Dermis blood vessel endothelial cell (primary cell): Measurements from ENCODE around the gene DRP2. TPM values are rescaled to one million over a fixed set of nuclear protein-coding genes. Genes with fewer than 3 reads are reported as not detected.
A peak's percentile ranks its signal among the peaks of the same experiment; 100 is the strongest.
"Not testable (repeated sequence)": the region's sequence is repeated elsewhere in the genome, so short reads cannot be mapped to it uniquely, and the experiment has no call there.

Experiments used
- DNase-seq: peaks from one replicate; pipeline ENCODE4 v3.0.0; 2010
- total RNA-seq: library from RNA; depleted of rRNA; stranded (reverse); fragments of >200 nt; gene quantifications from 2 replicates; pipeline ENCODE4 v1.2.3, GENCODE V29; 2014

The DRP2 gene
- total RNA-seq, 1 donor from 2014 or later, result not detected

DNA sequence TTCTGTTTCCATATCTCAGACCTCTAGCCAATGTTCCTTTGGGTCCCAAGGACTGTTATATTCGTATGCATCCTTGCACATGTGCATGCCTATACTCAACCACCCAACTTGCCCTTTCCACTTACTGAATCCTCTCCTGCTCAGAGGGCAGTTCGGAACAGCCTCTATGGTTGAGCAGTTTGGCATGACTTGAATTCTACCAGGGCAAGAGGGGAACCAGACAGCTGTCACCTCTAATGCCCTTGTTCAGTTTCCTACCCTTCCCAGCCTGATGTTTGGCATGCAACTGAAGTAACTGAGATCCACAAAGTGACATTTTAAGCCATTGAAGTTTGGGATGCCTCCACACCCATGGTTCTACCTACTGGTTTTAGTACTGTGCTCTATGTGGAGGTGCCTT, 17.5 kb downstream of the DRP2 start:
- no peak for DNase-seq

DNA sequence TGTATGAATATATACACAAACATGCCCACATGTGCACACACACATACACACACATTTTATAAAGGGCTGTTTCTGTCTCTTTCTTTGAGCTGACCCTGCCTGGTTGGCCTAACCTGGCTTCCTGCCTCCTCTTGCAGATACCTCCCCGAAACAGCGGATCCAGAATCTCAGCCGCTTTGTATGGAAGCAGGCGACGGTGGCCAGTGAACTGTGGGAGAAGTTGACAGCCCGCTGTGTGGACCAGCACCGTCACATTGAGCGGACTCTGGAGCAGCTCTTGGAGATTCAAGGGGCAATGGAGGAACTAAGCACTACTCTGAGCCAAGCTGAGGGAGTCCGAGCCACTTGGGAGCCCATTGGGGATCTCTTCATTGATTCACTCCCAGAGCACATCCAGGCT, 21.9 kb downstream of the DRP2 start:
- DNase-seq, result no peak

DNA sequence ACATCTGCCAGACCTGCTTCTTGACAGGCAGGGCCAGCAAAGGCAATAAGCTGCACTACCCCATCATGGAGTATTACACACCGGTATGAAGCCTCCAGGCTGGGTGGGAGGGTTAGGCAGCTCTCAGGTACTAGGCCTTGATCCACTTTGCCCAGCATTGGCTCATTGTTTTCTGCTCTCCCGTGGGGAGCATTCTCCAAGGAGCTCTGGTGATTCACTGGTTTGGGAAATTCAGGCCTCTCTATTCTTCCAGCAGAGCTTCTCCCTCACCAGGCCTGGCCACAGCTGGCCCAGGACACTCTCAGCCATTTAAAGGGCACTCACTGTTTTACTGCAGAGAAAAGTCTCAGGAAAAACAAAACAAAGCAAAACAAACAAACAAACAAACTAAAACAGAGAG, 33.0 kb downstream of the DRP2 start:
- DNase-seq, result no peak

DNA sequence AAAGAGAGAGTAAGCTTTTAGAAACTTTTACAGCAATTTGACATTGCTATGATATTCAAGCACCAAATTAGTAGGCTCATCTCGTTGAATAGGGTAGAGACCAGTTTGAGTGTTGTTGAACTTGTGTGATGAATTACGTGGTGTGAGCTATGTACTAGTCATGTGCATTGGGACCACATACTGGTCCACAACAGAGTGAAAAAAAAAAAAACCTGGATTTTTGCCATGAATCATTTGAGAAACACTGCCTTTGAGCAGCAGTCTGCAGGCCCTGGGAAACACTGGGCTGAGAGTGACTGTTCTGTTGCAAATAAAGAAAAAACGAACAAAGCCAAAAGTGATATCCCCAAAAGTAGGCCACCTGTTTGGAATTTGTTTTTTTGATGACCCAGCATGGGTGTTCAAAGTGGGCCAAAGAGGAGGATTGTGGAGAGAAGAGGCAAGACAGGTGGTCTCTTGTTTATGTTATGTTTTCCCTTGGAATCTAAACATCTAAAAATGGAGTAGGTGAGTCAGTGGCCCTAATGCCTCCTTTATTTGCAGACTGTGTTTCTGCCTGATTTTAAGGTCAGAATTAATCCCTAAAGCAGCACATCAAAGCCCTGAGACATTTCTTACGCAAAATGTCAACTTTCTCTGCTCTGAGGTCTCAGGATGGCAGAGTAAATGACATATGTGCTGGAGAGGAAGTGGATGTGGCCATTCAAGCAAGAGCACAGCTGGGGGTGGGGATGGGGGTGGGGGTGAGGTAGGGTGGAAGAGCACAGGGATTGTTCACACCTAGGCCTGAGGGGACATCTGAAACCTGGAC, 38.1 kb downstream of the DRP2 start:
- no peak for DNase-seq

DNA sequence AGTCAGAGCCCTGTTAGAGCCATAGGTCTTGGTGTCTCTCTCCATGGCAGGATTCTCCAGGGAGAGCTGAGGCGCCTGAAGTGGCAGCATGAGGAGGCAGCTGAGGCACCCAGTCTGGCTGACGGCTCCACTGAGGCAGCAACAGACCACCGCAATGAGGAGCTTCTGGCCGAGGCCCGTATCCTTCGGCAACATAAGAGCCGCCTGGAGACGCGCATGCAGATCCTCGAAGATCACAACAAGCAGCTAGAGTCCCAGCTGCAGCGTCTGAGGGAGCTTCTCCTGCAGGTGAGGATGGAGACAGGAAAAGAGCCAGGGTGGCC, 38.6 kb downstream of the DRP2 start:
- DNase-seq, result no peak

DNA sequence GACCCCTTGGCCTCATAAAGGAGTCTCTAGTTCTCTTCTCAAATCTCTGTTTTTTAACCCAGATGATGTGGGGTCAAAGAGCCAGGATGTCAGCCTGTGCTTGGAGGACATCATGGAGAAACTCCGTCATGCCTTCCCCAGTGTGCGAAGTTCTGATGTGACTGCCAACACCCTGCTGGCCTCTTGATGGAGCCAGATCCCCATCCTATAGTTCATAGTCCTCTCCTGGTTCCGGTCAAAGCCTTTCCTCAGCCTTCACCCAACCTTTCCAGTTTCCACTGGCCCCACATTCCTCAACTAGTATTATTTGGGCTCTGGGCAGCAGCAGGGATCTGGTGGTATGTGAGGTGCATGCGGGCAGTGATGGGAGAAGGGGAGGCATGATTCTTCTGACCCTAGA, 40.8 kb downstream of the DRP2 start:
- peak; percentile 43 for DNase-seq

DNA sequence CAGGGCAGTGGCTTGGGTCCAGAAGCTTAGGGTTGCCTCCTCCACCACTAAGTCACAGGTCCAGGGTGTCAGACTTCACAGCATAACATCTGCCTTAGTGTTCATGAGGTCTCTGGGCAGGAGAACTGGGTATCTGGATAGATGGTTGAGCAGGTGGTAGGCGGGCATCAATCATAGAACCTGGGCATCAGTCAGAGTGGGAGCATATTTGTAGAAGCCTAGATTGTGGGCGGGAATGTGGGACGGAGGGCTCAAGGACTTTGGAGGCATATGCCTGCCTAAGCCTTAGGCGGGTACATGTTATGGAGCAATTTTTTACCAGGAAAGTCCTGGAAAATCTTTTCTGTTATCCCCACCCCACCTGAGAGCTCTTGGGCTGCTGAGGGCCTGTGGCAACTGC, 43.0 kb downstream of the DRP2 start:
- DNase-seq, result no peak

DNA sequence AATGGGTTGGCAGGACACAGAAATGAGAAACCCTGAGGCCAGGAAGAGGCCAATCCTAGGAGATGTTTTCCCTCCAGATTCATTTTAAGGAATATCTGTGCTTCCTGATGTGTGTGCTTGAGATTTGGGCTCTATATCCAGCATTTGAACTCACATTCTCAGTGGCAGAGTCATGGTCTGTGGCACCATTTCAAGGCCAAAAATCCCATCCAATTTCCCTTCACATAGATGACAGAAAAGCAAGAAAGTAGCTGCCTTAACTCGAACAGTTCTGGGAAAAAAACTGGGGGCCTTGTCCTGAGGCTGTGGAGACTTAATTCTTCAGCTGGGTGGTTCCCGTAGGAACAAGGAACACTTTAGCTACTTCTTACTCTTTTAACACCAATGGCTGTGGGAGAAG, 44.2 kb downstream of the DRP2 start:
- DNase-seq, result no peak

DNA sequence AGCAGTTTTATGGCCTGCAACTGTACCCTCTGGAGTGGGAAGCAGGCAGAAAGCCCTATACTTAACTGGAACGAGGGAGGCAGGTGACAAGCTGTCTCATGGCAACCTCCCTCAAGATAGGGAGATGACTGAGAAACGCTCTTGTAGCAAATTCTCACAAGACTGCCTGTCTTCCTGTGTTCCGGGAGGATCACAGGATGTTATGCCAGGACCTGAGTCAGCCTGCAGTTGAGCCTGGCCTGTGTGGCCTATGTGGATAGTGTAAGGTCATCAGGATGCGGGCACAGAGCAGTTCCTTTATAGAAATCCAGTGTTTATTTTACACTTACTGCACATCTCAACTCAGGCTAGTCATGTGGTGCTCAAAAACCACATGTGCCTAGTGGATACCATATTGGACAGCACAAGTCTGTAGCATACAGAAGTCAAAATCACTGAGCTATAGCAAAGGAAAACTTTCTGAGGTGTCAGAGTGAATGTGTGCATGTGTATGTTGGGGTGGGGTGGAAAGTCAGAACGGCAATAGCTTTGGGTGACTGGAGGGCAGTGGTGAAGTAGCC, 46.4 kb downstream of the DRP2 start:
- peak; percentile 71 for DNase-seq

DNA sequence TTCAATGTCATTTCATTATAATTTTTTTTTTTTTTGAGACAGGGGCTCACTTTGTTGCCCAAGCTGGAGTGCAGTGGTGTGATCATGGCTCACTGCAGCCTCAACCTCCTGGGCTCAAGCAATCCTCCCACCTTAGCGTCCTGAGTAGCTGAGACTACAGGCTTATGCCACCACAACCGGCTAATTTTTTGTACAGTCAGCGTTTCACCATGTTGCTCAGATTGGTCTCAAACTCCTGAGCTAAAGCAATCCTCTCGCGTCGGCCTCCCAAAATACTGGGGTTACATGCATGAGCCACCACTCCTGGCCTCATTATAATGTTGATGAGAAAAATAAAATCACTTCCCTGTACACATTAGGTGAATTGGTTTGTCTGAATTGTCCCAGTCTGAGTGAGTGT, 54.6 kb downstream of the DRP2 start:
- DNase-seq, result no peak

DNA sequence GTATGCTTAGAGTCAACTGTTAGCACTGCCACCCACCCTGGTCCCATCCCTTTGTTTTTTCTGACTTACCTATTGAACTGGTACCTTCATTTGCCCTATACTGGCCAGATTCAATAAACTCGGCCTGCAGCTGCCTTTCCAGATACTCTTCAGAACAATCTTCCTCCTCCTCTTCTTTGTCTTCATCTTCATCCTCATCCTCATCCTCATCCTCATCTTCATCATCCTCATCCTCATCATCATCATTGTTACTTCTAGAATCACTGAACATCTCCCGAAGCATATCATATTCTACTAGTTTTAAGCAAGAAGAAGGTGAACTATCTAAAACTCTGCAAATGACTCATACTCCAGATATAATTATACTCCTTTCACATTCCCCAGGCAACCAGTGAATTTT, 56.7 kb downstream of the DRP2 start:
- DNase-seq, result no peak

DNA sequence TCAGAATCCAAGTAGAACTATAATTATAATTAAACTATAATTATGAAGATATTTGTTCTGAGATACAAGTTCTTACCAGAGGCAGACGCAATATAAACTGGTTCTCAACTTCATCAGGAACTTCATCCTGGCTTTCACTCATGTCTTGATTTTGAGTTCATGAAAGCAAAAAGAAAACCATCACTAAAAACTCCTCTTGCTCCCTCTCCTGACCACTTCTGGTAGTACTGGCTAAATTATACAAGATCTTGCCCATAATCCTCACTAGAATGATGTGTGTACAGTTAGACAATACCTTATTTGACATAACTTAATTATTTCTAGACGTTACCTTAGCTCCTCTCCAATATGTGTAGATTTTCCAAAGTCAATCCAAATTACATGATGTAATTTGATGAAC, 67.8 kb downstream of the DRP2 start:
- peak; percentile 64 for DNase-seq

DNA sequence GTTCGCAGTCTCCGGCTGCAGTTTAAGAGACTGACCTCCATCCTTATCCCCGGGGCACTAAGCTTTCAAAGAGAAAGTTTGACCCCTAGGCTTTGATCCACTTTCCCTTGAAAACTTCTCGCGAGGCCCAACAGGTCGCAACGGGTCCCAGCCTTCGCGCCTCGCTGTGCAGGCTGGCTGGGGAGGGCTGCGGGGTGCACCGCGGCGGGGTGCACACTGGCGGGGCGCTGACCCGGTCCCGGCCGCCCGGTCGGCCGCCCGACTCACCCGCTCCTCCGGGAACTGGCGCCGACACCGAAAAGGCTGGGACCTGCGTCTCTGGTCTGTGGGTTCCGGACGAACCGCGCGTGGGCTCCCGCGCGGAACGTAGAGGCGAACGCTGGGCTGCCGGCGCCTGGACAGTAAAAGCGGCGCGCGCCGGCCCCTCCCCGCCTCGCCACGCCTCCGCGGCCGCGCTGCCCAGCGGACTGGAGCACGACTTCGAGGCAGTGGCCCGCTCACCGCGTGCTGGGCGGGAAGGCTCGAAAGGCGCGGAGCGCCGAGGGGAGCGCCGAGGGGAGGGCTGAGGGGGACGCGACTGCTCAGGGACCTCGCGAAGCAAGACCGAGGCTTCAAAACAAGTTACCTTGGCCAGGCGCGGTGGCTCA, 71.5 kb downstream of the DRP2 start, which contains the start of gene TAF7L:
TAF7L (minus strand) TSS at position 378 of the 647 bp plus-strand sequence. CDS start 3,791 bp downstream, outside the sequence.
- DNase-seq, result peak; percentile 27

DNA sequence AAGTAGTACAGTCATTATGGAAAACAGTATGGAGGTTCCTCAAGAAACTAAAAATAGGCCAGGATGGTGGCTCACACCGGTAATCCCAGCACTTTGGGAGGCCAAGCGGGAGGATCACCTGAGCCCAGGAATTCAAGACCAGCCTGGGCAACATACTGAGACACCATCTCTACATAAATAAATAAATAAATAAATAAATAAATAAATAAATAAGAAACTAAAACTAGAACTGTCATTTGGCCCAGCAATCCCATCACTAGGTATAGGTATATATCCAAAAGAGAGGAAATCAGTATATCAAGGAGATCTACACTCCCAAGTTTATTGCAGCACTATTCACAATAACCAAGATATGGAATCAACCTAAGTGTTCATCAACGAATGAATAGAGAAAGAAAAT, 76.0 kb downstream of the DRP2 start:
- DNase-seq, result not testable (repeated sequence)

DNA sequence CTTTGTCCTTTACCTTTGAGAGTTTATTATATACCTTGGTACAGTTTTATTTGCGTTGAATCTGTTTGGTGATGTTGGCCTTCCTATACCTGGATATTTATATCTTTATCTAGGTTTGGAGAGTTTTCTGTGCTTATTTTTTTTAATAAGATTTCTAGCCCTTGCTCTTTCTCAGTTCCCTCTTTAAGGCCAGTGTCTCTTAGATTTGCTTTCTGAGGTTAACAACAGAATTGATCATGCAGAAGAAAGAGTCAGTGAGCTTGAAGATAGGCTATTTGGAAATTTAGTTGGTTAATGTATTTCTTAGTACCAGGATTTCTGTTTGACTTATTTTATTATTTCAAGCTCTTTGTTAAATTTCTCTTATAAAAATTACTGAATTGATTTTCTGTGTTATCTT, 84.2 kb downstream of the DRP2 start:
- no peak for DNase-seq

Other genes starting within 250 kb of the DRP2 start
- 19.1 and 25.3 TPM in 2 replicates for gene TRMT2B, start 167.7 kb upstream of the DRP2 start, total RNA-seq
- 0.85 and 1.7 TPM in 2 replicates for gene TMEM35A, start 140.9 kb upstream of the DRP2 start, total RNA-seq
- gene CENPI, start 121.6 kb upstream of the DRP2 start, total RNA-seq, result 10.7 and 30.2 TPM in 2 replicates
- gene TAF7L, start 71.5 kb downstream of the DRP2 start, total RNA-seq, result 0.23 TPM in 1 of 2 replicates, not detected in the other
- 2.4 and 4.0 TPM in 2 replicates for gene TIMM8A, start 129.0 kb downstream of the DRP2 start, total RNA-seq
- not detected in 2 replicates for gene BTK, start 166.4 kb downstream of the DRP2 start, total RNA-seq
- gene RPL36A, start 171.2 kb downstream of the DRP2 start, total RNA-seq, result 660 and 938 TPM in 2 replicates
- 26.8 and 29.3 TPM in 2 replicates for gene GLA, start 188.1 kb downstream of the DRP2 start, total RNA-seq
- 90.0 and 99.7 TPM in 2 replicates for gene HNRNPH2, start 188.4 kb downstream of the DRP2 start, total RNA-seq